ENCODE results near the gene ATG2A.

ATG2A gene

DNA sequence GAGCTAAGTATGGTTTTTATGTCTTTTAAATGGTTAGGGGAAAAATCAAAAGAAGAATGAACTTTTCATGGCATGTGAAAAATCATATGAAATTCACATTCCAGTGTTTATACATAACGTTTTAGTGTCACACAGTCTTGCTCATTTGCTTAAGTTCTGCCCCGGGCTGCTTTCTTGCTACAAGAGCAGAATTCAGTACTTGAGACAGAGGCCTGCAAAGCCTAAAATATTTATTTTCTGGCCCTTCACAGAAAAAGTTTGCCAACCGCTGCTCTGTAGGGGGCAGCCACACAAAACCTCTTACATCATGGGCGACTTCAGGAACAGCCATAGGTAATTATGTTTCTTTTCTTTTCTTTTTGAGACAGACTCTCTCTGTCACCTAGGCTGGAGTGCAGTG is 1.0 kb upstream of the ATG2A start:
- H3K9me3 ChIP-seq (ENCODE audit: severe bottlenecking): no peaks in the 10 kb centered on the region
- H3K27ac ChIP-seq: no peak overlapping the region; the same call in 1 of the 2 replicates
- no peak for DNase-seq
- peak overlapping the region; percentile 56 for H3K4me3 ChIP-seq (ENCODE audit: low read depth, low read length)
- H3K27me3 ChIP-seq (ENCODE audit: insufficient read depth, low read depth, severe bottlenecking): no peaks in the 10 kb centered on the region
- H3K36me3 ChIP-seq: peaks cover 8% of the 10 kb centered on the region
- TF ChIP-seq, protein P1, sequence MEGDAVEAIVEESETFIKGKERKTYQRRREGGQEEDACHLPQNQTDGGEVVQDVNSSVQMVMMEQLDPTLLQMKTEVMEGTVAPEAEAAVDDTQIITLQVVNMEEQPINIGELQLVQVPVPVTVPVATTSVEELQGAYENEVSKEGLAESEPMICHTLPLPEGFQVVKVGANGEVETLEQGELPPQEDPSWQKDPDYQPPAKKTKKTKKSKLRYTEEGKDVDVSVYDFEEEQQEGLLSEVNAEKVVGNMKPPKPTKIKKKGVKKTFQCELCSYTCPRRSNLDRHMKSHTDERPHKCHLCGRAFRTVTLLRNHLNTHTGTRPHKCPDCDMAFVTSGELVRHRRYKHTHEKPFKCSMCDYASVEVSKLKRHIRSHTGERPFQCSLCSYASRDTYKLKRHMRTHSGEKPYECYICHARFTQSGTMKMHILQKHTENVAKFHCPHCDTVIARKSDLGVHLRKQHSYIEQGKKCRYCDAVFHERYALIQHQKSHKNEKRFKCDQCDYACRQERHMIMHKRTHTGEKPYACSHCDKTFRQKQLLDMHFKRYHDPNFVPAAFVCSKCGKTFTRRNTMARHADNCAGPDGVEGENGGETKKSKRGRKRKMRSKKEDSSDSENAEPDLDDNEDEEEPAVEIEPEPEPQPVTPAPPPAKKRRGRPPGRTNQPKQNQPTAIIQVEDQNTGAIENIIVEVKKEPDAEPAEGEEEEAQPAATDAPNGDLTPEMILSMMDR (IDR thresholded peaks at IDR 0.05; ENCODE audit: low read depth, low read length): no peak

GRCh38 chr11:64917663-64917995 is 620 bp upstream of the ATG2A start:
- Histone ChIP-seq H3K27ac (peak overlapping the region; percentile 47), H3K9me3 (ENCODE audit: severe bottlenecking) (no peaks in the 10 kb centered on the region), H3K36me3 (peaks cover 12% of the 10 kb centered on the region), H3K27me3 (ENCODE audit: insufficient read depth, low read depth, severe bottlenecking) (no peaks in the 10 kb centered on the region), H3K4me3 (ENCODE audit: low read depth, low read length) (peak overlapping the region; percentile 56)
- DNase-seq: no peak
- TF ChIP-seq, protein P1 (IDR thresholded peaks at IDR 0.05; ENCODE audit: low read depth, low read length): no peak

GRCh38 chr11:64916040-64916774 is 802 bp downstream of the ATG2A start:
- peak overlapping the region; percentile 62 for H3K27ac ChIP-seq
- DNase-seq: no peak
- TF ChIP-seq, protein P1 (IDR thresholded peaks at IDR 0.05; ENCODE audit: low read depth, low read length): no peak
- peaks cover 24% of the 10 kb centered on the region for H3K36me3 ChIP-seq
- H3K27me3 ChIP-seq (ENCODE audit: insufficient read depth, low read depth, severe bottlenecking): no peaks in the 10 kb centered on the region
- H3K4me3 ChIP-seq (ENCODE audit: low read depth, low read length): peak overlapping the region; percentile 64
- no peaks in the 10 kb centered on the region for H3K9me3 ChIP-seq (ENCODE audit: severe bottlenecking)

DNA sequence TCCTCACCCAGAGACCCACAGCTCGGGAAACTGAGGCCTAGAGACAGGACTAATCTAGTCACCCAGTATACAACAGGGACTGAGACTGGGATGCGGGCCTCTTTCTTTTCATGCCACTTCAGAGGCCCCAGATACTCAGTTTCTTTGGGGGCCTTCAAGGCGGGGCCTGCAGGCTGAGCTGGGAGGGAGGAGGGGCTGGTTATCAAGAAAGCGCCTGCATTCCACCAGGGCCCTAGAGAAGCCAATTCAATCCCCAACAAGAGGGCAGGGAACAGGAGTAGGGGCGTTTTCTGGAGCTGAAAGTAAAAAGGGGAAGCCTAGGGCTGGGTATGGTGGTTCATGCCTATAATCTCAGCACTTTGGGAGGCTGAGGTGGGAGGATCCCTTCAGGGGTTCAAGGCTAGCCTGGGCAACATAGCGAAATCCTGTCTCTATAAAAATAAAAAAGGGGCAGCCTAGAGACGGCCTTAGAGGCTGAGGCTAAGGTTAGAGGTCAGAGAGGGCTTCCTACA is 1.6 kb downstream of the ATG2A start:
- no peak overlapping the region for H3K27ac ChIP-seq
- no peaks in the 10 kb centered on the region for H3K27me3 ChIP-seq (ENCODE audit: insufficient read depth, low read depth, severe bottlenecking)
- peaks cover 32% of the 10 kb centered on the region for H3K36me3 ChIP-seq
- H3K9me3 ChIP-seq (ENCODE audit: severe bottlenecking): no peaks in the 10 kb centered on the region
- TF ChIP-seq, protein P1 (IDR thresholded peaks at IDR 0.05; ENCODE audit: low read depth, low read length): no peak
- H3K4me3 ChIP-seq (ENCODE audit: low read depth, low read length): no peak overlapping the region
- DNase-seq: no peak

- Histone ChIP-seq H3K27me3 (ENCODE audit: insufficient read depth, low read depth, severe bottlenecking) (no peaks in the 10 kb centered on the region), H3K4me3 (ENCODE audit: low read depth, low read length) (no peak overlapping the region), H3K27ac (no peak overlapping the region), H3K9me3 (ENCODE audit: severe bottlenecking) (no peaks in the 10 kb centered on the region), H3K36me3 (peaks cover 43% of the 10 kb centered on the region)
- TF ChIP-seq, protein P1 (IDR thresholded peaks at IDR 0.05; ENCODE audit: low read depth, low read length): no peak
- DNase-seq: no peak
These were observed 2.9 kb downstream of the ATG2A start for GRCh38 chr11:64914123-64914522.
